CD14-positive monocyte (primary cell): ENCODE data around the gene PTPRN2. TPM values are rescaled to one million over a fixed set of nuclear protein-coding genes. Genes with fewer than 3 reads are reported as not detected.

ENCODE experiments used
- DNase-seq, 3 donors: peaks; one replicate each; pipeline ENCODE4 v3.0.0-alpha.2; 2011 to 2022
- H2AFZ ChIP-seq: 2 replicates; pipeline ENCODE4 v1.6.0; 2012; ENCODE audit warnings: mild to moderate bottlenecking, low read depth, low read length, inconsistent platforms; ENCODE audit not compliant: insufficient read depth, poor library complexity, severe bottlenecking
- H3K27ac ChIP-seq, 2 donors: 1 replicate in 1 of 2; 2 replicates in 1 of 2; pipeline ENCODE4 v1.5.1; 2012 to 2013; ENCODE audit warnings: low read length in 2 of 2, control low read depth in 1 of 2, inconsistent platforms in 1 of 2, low read depth in 1 of 2, mild to moderate bottlenecking in 1 of 2
- H3K27me3 ChIP-seq, 2 donors: one replicate each; pipeline versions ENCODE4 v1.6.0 to v1.6.1; 2011 to 2013; ENCODE audit warnings: low read length in 2 of 2; ENCODE audit not compliant: control insufficient read depth in 2 of 2, insufficient read depth in 2 of 2
- H3K36me3 ChIP-seq, 2 donors: replicated peaks in 1 of 2; 1 replicate in 1 of 2; 2 replicates in 1 of 2; pipeline versions ENCODE4 v1.5.1 to v1.6.1; 2012 to 2013; ENCODE audit warnings: low read length in 2 of 2, control low read depth in 1 of 2, inconsistent platforms in 1 of 2, mild to moderate bottlenecking in 1 of 2; ENCODE audit not compliant: insufficient read depth in 2 of 2, control insufficient read depth in 1 of 2
- H3K4me1 ChIP-seq, 2 donors: 1 replicate in 1 of 2; 2 replicates in 1 of 2; pipeline versions ENCODE4 v1.5.1 to v1.6.1; 2012 to 2013; ENCODE audit warnings: low read length in 2 of 2, control low read depth in 1 of 2, inconsistent platforms in 1 of 2, mild to moderate bottlenecking in 1 of 2, moderate library complexity in 1 of 2; ENCODE audit not compliant: insufficient read depth in 2 of 2, control insufficient read depth in 1 of 2
- H3K4me2 ChIP-seq: replicated peaks from 2 replicates; pipeline ENCODE3; 2012; ENCODE audit warnings: low read length, moderate library complexity, mild to moderate bottlenecking; ENCODE audit not compliant: poor library complexity, severe bottlenecking; ENCODE audit errors: extremely low read depth
- H3K4me3 ChIP-seq, 3 experiments: fragments of 200-600 bp in 1 of 3; sonication (generic) in 1 of 3; replicated peaks in 1 of 3; 1 replicate in 2 of 3; 2 replicates in 1 of 3; pipeline ENCODE4 v1.5.1; 2011 to 2013; ENCODE audit warnings: low read length in 3 of 3, mild to moderate bottlenecking in 3 of 3, control low read depth in 2 of 3, low read depth in 2 of 3, inconsistent platforms in 1 of 3, moderate library complexity in 1 of 3
- H3K79me2 ChIP-seq: 2 replicates; pipeline ENCODE4 v1.6.0; 2012; ENCODE audit warnings: mild to moderate bottlenecking, control low read depth, inconsistent platforms, low read length, moderate library complexity; ENCODE audit not compliant: insufficient read depth
- H3K9ac ChIP-seq: 2 replicates; pipeline ENCODE4 v1.6.0; 2017; ENCODE audit warnings: low read length, mild to moderate bottlenecking; ENCODE audit not compliant: insufficient read depth, poor library complexity, severe bottlenecking
- H3K9me3 ChIP-seq, 2 donors: replicated peaks in 1 of 2; 1 replicate in 1 of 2; 2 replicates in 1 of 2; pipeline versions ENCODE4 v1.5.1 to v1.6.1; 2012 to 2013; ENCODE audit warnings: low read length in 2 of 2, control low read depth in 1 of 2; ENCODE audit not compliant: control insufficient read depth in 1 of 2, insufficient read depth in 1 of 2
- H4K20me1 ChIP-seq: 2 replicates; pipeline ENCODE4 v1.6.0; 2012; ENCODE audit warnings: mild to moderate bottlenecking, low read length, control low read depth, moderate library complexity; ENCODE audit not compliant: insufficient read depth
- H3K27ac Mint-ChIP-seq, 7 donors: one replicate each; pipeline ENCODE4 v1.8.0; 2020; ENCODE audit warnings: mild to moderate bottlenecking in 7 of 7, mixed read lengths in 7 of 7, moderate library complexity in 6 of 7, inconsistent platforms in 2 of 7
- H3K27me3 Mint-ChIP-seq, 3 donors: one replicate each; pipeline ENCODE4 v1.8.0; 2021 to 2022; ENCODE audit warnings: low read depth in 3 of 3, mild to moderate bottlenecking in 3 of 3, mixed read lengths in 3 of 3, moderate library complexity in 3 of 3, inconsistent platforms in 1 of 3
- H3K36me3 Mint-ChIP-seq, 2 donors: one replicate each; pipeline ENCODE4 v1.8.0; 2020; ENCODE audit warnings: mixed read lengths in 2 of 2, inconsistent platforms in 1 of 2, mild to moderate bottlenecking in 1 of 2
- H3K4me1 Mint-ChIP-seq: one replicate; pipeline ENCODE4 v1.8.0; 2020; ENCODE audit warnings: mild to moderate bottlenecking, mixed read lengths
- H3K4me3 Mint-ChIP-seq, 2 donors: one replicate each; pipeline ENCODE4 v1.8.0; 2020; ENCODE audit warnings: mild to moderate bottlenecking in 2 of 2, mixed read lengths in 2 of 2, moderate library complexity in 1 of 2
- H3K9me3 Mint-ChIP-seq, 7 donors: one replicate each; pipeline ENCODE4 v1.8.0; 2020 to 2022; ENCODE audit warnings: mixed read lengths in 7 of 7, mild to moderate bottlenecking in 6 of 7, moderate library complexity in 6 of 7, inconsistent platforms in 2 of 7
- WGBS: methylation state at CpG from one replicate; pipeline ENCODE4 v1.1.5; 2013; ENCODE audit warnings: missing lambda C conversion rate; ENCODE audit not compliant: insufficient coverage; 5-methylcytosine and 5-hydroxymethylcytosine counted together
- intact Hi-C, 2 donors: fragments of 100-400 bp; cut with micrococcal nuclease; formaldehyde crosslinking; loops; one replicate each; pipeline versions ENCODE4 v1.15.0 to v1.15.1; 2023
- polyA plus RNA-seq, 3 donors: library from polyadenylated mRNA; depleted of rRNA in 1 of 3; unstranded in 2 of 3; stranded (reverse) in 1 of 3; fragments of 300-500 nt in 2 of 3; fragments of >200 nt in 1 of 3; fragmentation: Illumina TruSeq in 2 of 3; gene quantifications; 1 replicate in 2 of 3; 2 replicates in 1 of 3; pipeline ENCODE4 v1.2.3, GENCODE V29; 2012 to 2021
- TF ChIP-seq, protein P1 (sequence below): fragments of 200-600 bp; IDR thresholded peaks from one replicate; pipeline ENCODE4 v1.8.0; 2022; ENCODE audit warnings: antibody characterized with exemption, mild to moderate bottlenecking

PTPRN2 gene
- polyA plus RNA-seq, 3 donors = 0.25 to 1.4 (median 0.97) TPM

- H3K9me3 ChIP-seq = peaks cover 0 to 7% of the 10 kb centered on the region in 2 donors
- H3K27ac ChIP-seq = no peak overlapping the region
- no peak overlapping the region for H3K4me2 ChIP-seq
- TF ChIP-seq, protein P1, sequence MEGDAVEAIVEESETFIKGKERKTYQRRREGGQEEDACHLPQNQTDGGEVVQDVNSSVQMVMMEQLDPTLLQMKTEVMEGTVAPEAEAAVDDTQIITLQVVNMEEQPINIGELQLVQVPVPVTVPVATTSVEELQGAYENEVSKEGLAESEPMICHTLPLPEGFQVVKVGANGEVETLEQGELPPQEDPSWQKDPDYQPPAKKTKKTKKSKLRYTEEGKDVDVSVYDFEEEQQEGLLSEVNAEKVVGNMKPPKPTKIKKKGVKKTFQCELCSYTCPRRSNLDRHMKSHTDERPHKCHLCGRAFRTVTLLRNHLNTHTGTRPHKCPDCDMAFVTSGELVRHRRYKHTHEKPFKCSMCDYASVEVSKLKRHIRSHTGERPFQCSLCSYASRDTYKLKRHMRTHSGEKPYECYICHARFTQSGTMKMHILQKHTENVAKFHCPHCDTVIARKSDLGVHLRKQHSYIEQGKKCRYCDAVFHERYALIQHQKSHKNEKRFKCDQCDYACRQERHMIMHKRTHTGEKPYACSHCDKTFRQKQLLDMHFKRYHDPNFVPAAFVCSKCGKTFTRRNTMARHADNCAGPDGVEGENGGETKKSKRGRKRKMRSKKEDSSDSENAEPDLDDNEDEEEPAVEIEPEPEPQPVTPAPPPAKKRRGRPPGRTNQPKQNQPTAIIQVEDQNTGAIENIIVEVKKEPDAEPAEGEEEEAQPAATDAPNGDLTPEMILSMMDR = no peak
- intact Hi-C loops = no loop called here
- Mint-ChIP-seq H3K27ac (no peak overlapping the region), H3K9me3 (peaks cover 0 to 6% (median 2%) of the 10 kb centered on the region in 7 donors), H3K27me3 (peaks cover 0 to 5% (median 3%) of the 10 kb centered on the region in 3 donors), H3K4me1 (no peaks in the 10 kb centered on the region), H3K36me3 (no peaks in the 10 kb centered on the region), H3K4me3 (no peak overlapping the region)
- no peaks in the 10 kb centered on the region for H4K20me1 ChIP-seq
- no peak overlapping the region for H3K9ac ChIP-seq
- no peak overlapping the region for H2AFZ ChIP-seq
- no peak for DNase-seq
- H3K79me2 ChIP-seq = no peaks in the 10 kb centered on the region
- no peak overlapping the region for H3K4me3 ChIP-seq
- no peaks in the 10 kb centered on the region for H3K36me3 ChIP-seq
- 95% methylated on average over 28 of the region's 32 CpGs for WGBS
- H3K27me3 ChIP-seq = no peaks in the 10 kb centered on the region
- no peaks in the 10 kb centered on the region for H3K4me1 ChIP-seq
Measured at GRCh38 chr7:157785486-157786186, 802.0 kb downstream of the PTPRN2 start.

- no peaks in the 10 kb centered on the region for H3K36me3 Mint-ChIP-seq
- peaks cover 0 to 7% of the 10 kb centered on the region in 2 donors for H3K9me3 ChIP-seq
- H3K36me3 ChIP-seq = no peaks in the 10 kb centered on the region
- peaks cover 0 to 4% (median 3%) of the 10 kb centered on the region in 3 donors for H3K27me3 Mint-ChIP-seq
- H3K4me2 ChIP-seq = no peak overlapping the region
- no peaks in the 10 kb centered on the region for H3K27me3 ChIP-seq
- H3K4me3 ChIP-seq = no peak overlapping the region
- H3K27ac ChIP-seq = no peak overlapping the region
- no peaks in the 10 kb centered on the region for H3K4me1 Mint-ChIP-seq
- no peak overlapping the region for H3K27ac Mint-ChIP-seq
- no peaks in the 10 kb centered on the region for H3K4me1 ChIP-seq
- H3K4me3 Mint-ChIP-seq = no peak overlapping the region
- peaks cover 0 to 6% (median 2%) of the 10 kb centered on the region in 7 donors for H3K9me3 Mint-ChIP-seq
- H3K79me2 ChIP-seq = no peaks in the 10 kb centered on the region
- TF ChIP-seq, protein P1 = no peak
- WGBS = 95% methylated on average over 23 of the region's 26 CpGs
- intact Hi-C loops = no loop called here
- H4K20me1 ChIP-seq = no peaks in the 10 kb centered on the region
- no peak overlapping the region for H2AFZ ChIP-seq
- DNase-seq = no peak
- no peak overlapping the region for H3K9ac ChIP-seq
Measured at GRCh38 chr7:157784979-157785441, 802.6 kb downstream of the PTPRN2 start.
